GM12878 (cell line): Measurements from ENCODE around the gene HSPA1B. TPM values are rescaled to one million over a fixed set of nuclear protein-coding genes. Genes with fewer than 3 reads are reported as not detected.

ENCODE experiments used
- ATAC-seq: fragments of 200-7000 bp; cut with Tn5 transposase; 3 replicates; pipeline ENCODE4 v1.9.1; 2020; ENCODE audit warnings: mild to moderate bottlenecking, moderate library complexity
- BruUV-seq: library from RNA; stranded (reverse); fragments of 400-500 nt; replicated peaks from 2 replicates; lab custom pipeline; 2021; lab: Mats Ljungman, UMichigan
- CTCF ChIA-PET: fragments of 300-600 bp; sonication (Branson Sonifier 250); formaldehyde crosslinking; extraction: SDS; loops from one replicate; lab custom pipeline; 2021; ENCODE audit warnings: inconsistent platforms; lab: Yijun Ruan, JAX
- POLR2A ChIA-PET: fragments of 350-600 bp; formaldehyde crosslinking; extraction: SDS; loops from one replicate; lab custom pipeline; 2021; ENCODE audit warnings: inconsistent platforms; lab: Charles Lee
- RAD21 ChIA-PET: fragments of 300-600 bp; sonication (Branson Sonifier 250); formaldehyde crosslinking; loops from one replicate; lab custom pipeline; 2023; ENCODE audit warnings: antibody characterized with exemption; ENCODE audit not compliant: unreplicated experiment; lab: Charles Lee
- SMC1A ChIA-PET: fragments of 300-600 bp; sonication (Branson Sonifier 250); formaldehyde crosslinking; loops from one replicate; lab custom pipeline; 2023; ENCODE audit not compliant: unreplicated experiment, uncharacterized antibody; lab: Charles Lee
- DNase-seq: peaks from one replicate; pipeline ENCODE4 v3.0.0-alpha.2; 2011; ENCODE audit warnings: low read depth, low spot score
- FAIRE-seq: peaks from 3 replicates; lab custom pipeline; 2011; peaks lifted over from hg19 to GRCh38; lab: Jason Lieb, UNC
- H2AFZ ChIP-seq: 2 replicates; pipeline ENCODE4 v1.6.0; 2011; ENCODE audit warnings: low read depth, low read length, control low read depth; ENCODE audit not compliant: control insufficient read depth
- H3K27ac ChIP-seq: 2 replicates; pipeline ENCODE4 v1.5.1; 2011; ENCODE audit warnings: control low read depth; ENCODE audit not compliant: control insufficient read depth, insufficient read depth
- H3K27me3 ChIP-seq, 2 experiments: replicated peaks in 1 of 2; 2 replicates each; pipeline versions ENCODE4 v1.6.0 to v1.6.1; 2011; ENCODE audit warnings: low read length in 1 of 2; ENCODE audit not compliant: control insufficient read depth in 2 of 2, insufficient read depth in 2 of 2
- H3K36me3 ChIP-seq, 2 experiments: 2 replicates each; pipeline ENCODE4 v1.5.1; 2011; ENCODE audit warnings: low read length in 1 of 2; ENCODE audit not compliant: control insufficient read depth in 2 of 2, insufficient read depth in 2 of 2
- H3K4me1 ChIP-seq: 2 replicates; pipeline ENCODE4 v1.6.1; 2011; ENCODE audit warnings: mild to moderate bottlenecking, low read length, moderate library complexity, mixed read lengths; ENCODE audit not compliant: control insufficient read depth, insufficient read depth
- H3K4me2 ChIP-seq: 2 replicates; pipeline ENCODE4 v1.6.0; 2011; ENCODE audit warnings: control low read depth; ENCODE audit not compliant: control insufficient read depth, insufficient read depth
- H3K4me3 ChIP-seq: fragments of 200-600 bp; sonication (generic); 2 replicates; pipeline ENCODE4 v1.5.1; 2016
- H3K79me2 ChIP-seq: 2 replicates; pipeline ENCODE4 v1.6.0; 2011; ENCODE audit warnings: low read length; ENCODE audit not compliant: control insufficient read depth, insufficient read depth
- H3K9ac ChIP-seq: 2 replicates; pipeline ENCODE4 v1.8.0; 2011; ENCODE audit warnings: low read length, control low read depth, mixed read lengths; ENCODE audit not compliant: control insufficient read depth, insufficient read depth
- H3K9me3 ChIP-seq: replicated peaks from 3 replicates; pipeline ENCODE4 v1.5.1; 2011; ENCODE audit warnings: mild to moderate bottlenecking, low read length; ENCODE audit not compliant: control insufficient read depth, insufficient read depth
- H4K20me1 ChIP-seq: 2 replicates; pipeline ENCODE4 v1.6.0; 2011; ENCODE audit not compliant: control insufficient read depth, insufficient read depth
- FOS ChIP-seq: IDR thresholded peaks from 3 replicates; pipeline ENCODE4 v1.6.1; 2011; ENCODE audit warnings: borderline replicate concordance; ENCODE audit not compliant: insufficient read length; ENCODE audit errors: extremely low read depth
- POLR2A ChIP-seq: IDR thresholded peaks from 2 replicates; pipeline ENCODE4 v1.6.1; 2011; ENCODE audit warnings: low read depth, mild to moderate bottlenecking, low read length
- RCOR1 ChIP-seq: conservative IDR thresholded peaks from 2 replicates; pipeline ENCODE4 v1.6.1; 2012; ENCODE audit warnings: low read depth, low read length, improper control_type of control experiment
- SUZ12 ChIP-seq: fragments of 200-600 bp; sonication (generic); IDR thresholded peaks from one replicate; pipeline ENCODE4 v1.6.1; 2018; ENCODE audit warnings: antibody characterized with exemption, mild to moderate bottlenecking; ENCODE audit not compliant: unreplicated experiment
- ZNF207 ChIP-seq: fragments of 450-650 bp; IDR thresholded peaks from 2 replicates; pipeline ENCODE4 v1.6.1; 2014; ENCODE audit warnings: antibody characterized with exemption, mild to moderate bottlenecking, borderline replicate concordance
- WGBS: methylation state at CpG from one replicate; pipeline ENCODE4 v1.1.6; 2016; ENCODE audit warnings: low lambda C conversion rate; ENCODE audit not compliant: insufficient replicate concordance, insufficient coverage; ENCODE audit errors: missing lambda C conversion rate; 5-methylcytosine and 5-hydroxymethylcytosine counted together
- in situ Hi-C: fragments of 300-500 bp; cut with MboI; formaldehyde crosslinking; loops from 9 replicates; pipeline ENCODE4 v1.14.3; 2018; ENCODE audit warnings: mixed read lengths
- intact Hi-C: fragments of 100-400 bp; cut with micrococcal nuclease; formaldehyde crosslinking; loops from one replicate; pipeline ENCODE4 v1.14.2; 2022; ENCODE audit not compliant: unreplicated experiment
- polyA plus RNA-seq, 11 experiments: library from polyadenylated mRNA; depleted of rRNA in 4 of 11; unstranded in 6 of 11; stranded (reverse) in 5 of 11; fragments of >200 nt; fragmentation: Nextera tagmentation in 4 of 11; fragmentation: Illumina TruSeq in 1 of 11; extraction: Ambion mirVana in 4 of 11; extraction: Trizol in 1 of 11; gene quantifications; 1 replicate in 1 of 11; 2 replicates in 10 of 11; pipeline versions ENCODE4 v1.2.1 to v1.2.3, GENCODE V29; 2011 to 2016; ENCODE audit warnings: inconsistent platforms in 2 of 11, missing spikeins in 2 of 11, low read depth in 1 of 11
- total RNA-seq, 4 experiments: library from RNA; depleted of rRNA in 3 of 4; stranded (reverse); fragments of >200 nt in 3 of 4; fragmentation: Illumina TruSeq in 1 of 4; extraction: Trizol in 1 of 4; gene quantifications; 2 replicates each; pipeline versions ENCODE4 v1.2.1 to v1.2.3, GENCODE V29; 2013 to 2021
- TF ChIP-seq, protein P1 (sequence below): fragments of 450-650 bp; IDR thresholded peaks from 2 replicates; pipeline ENCODE4 v1.6.1; 2017; ENCODE audit warnings: mild to moderate bottlenecking, moderate library complexity

HSPA1B gene
- total and polyA plus RNA-seq, 10 of the 15 experiments (the other 5 are each of a cell fraction or from before 2014, with no cell fraction given) = 0.11 to 40.5 (median 12.8) TPM

DNA sequence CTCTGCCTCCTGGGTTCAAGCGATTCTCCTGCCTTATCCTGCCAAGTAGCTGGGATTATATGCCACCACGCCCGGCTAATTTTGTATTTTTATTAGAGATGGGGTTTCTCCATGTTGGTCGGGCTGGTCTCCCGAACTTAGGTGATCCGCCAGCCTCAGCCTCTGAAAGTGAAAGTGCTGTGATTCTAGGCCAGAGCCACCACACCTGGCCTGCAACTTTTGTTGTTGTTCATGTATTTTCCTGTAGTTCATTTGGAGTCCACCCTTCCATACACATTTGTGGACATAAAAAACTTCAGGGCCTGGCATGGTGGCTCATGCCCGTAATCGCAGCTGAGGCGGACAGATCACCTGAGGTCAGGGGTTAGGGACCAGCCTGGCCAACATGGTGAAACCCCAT, 14.5 kb downstream of the HSPA1B start (continued):
- TF ChIP-seq, protein P1, sequence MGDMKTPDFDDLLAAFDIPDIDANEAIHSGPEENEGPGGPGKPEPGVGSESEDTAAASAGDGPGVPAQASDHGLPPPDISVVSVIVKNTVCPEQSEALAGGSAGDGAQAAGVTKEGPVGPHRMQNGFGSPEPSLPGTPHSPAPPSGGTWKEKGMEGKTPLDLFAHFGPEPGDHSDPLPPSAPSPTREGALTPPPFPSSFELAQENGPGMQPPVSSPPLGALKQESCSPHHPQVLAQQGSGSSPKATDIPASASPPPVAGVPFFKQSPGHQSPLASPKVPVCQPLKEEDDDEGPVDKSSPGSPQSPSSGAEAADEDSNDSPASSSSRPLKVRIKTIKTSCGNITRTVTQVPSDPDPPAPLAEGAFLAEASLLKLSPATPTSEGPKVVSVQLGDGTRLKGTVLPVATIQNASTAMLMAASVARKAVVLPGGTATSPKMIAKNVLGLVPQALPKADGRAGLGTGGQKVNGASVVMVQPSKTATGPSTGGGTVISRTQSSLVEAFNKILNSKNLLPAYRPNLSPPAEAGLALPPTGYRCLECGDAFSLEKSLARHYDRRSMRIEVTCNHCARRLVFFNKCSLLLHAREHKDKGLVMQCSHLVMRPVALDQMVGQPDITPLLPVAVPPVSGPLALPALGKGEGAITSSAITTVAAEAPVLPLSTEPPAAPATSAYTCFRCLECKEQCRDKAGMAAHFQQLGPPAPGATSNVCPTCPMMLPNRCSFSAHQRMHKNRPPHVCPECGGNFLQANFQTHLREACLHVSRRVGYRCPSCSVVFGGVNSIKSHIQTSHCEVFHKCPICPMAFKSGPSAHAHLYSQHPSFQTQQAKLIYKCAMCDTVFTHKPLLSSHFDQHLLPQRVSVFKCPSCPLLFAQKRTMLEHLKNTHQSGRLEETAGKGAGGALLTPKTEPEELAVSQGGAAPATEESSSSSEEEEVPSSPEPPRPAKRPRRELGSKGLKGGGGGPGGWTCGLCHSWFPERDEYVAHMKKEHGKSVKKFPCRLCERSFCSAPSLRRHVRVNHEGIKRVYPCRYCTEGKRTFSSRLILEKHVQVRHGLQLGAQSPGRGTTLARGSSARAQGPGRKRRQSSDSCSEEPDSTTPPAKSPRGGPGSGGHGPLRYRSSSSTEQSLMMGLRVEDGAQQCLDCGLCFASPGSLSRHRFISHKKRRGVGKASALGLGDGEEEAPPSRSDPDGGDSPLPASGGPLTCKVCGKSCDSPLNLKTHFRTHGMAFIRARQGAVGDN = no peak
- TF ChIP-seq SUZ12 = no peak
- no peak for TF ChIP-seq ZNF207
- TF ChIP-seq RCOR1 = no peak

DNA sequence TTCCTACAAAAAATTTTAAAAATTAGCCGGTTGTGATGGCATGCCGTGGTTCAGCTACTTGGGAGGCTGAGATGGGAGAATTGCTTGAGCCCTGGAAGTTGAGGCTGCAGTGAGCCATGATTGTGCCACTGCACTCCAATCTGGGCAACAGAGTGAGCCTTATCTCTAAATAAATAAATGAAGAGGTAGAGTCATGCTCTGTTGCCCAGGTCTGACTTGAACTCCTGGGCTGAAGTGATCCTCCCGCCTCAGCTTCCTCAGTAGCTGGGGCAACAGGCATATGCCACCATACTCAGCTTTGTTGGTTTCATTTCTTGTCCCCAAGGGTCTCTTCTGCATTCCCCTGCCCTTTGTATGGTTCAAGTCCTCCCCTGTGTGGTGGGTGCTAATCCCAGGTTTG, 17.0 kb downstream of the HSPA1B start:
- 67% methylated on average over 3 of the region's 3 CpGs for whole genome bisulfite sequencing
- ATAC-seq = no peak
- no peaks in the 10 kb centered on the region for H3K27me3 ChIP-seq
- CTCF ChIA-PET = interaction anchor here (0.7 to 1.0 kb wide), 2 partner anchors 18 to 78 kb away, joined by 3 read pairs; partner anchors contain the start of gene NEU1
- POLR2A ChIA-PET = interaction anchor here (0.6 to 0.9 kb wide), 4 partner anchors 9 to 238 kb away, joined by 3 to 4 read pairs (median 4); no protein-coding TSS in a partner anchor
- H4K20me1 ChIP-seq = no peaks in the 10 kb centered on the region
- H3K4me1 ChIP-seq = no peaks in the 10 kb centered on the region; the same call in 1 of the 2 replicates
- H3K79me2 ChIP-seq = no peaks in the 10 kb centered on the region; the same call in 1 of the 2 replicates
- H2AFZ ChIP-seq = no peak overlapping the region
- H3K9ac ChIP-seq = no peak overlapping the region
- no peak overlapping the region for H3K4me2 ChIP-seq
- in situ Hi-C loops = no loop called here
- intact Hi-C loops = no loop called here
- RAD21 ChIA-PET = no interaction called here
- BruUV-seq = no TSS peak
- H3K4me3 ChIP-seq = no peak overlapping the region
- no peak for FAIRE-seq
- SMC1A ChIA-PET = no interaction called here
- no peaks in the 10 kb centered on the region for H3K9me3 ChIP-seq
- TF ChIP-seq FOS = no peak
- peak; percentile 19; the same call in 1 of the 2 replicates for TF ChIP-seq POLR2A
- no peak overlapping the region for H3K27ac ChIP-seq
- H3K36me3 ChIP-seq = peaks cover 0 to 2% of the 10 kb centered on the region in 2 experiments; a peak in 3 of 4 replicates
- DNase-seq = no peak
